Fibroblast of lung (primary cell): ENCODE data around the gene SPC25.

Source experiments
- EZH2 ChIP-seq: IDR thresholded peaks from 2 replicates; pipeline ENCODE4 v1.5.1; 2012; ENCODE audit warnings: low read length, control low read depth, mild to moderate bottlenecking; ENCODE audit errors: missing control alignments
- TF ChIP-seq, protein P1 (sequence below), 2 donors: IDR thresholded peaks in 1 of 2; conservative IDR thresholded peaks in 1 of 2; 1 replicate in 1 of 2; 2 replicates in 1 of 2; pipeline ENCODE4 v1.5.1; 2011 to 2012; ENCODE audit warnings: low read length in 2 of 2, control low read depth in 1 of 2, inconsistent platforms in 1 of 2, low read depth in 1 of 2, mild to moderate bottlenecking in 1 of 2

GRCh38 chr2:168889635-168890005, 610 bp downstream of the SPC25 start:
- TF ChIP-seq, protein P1, sequence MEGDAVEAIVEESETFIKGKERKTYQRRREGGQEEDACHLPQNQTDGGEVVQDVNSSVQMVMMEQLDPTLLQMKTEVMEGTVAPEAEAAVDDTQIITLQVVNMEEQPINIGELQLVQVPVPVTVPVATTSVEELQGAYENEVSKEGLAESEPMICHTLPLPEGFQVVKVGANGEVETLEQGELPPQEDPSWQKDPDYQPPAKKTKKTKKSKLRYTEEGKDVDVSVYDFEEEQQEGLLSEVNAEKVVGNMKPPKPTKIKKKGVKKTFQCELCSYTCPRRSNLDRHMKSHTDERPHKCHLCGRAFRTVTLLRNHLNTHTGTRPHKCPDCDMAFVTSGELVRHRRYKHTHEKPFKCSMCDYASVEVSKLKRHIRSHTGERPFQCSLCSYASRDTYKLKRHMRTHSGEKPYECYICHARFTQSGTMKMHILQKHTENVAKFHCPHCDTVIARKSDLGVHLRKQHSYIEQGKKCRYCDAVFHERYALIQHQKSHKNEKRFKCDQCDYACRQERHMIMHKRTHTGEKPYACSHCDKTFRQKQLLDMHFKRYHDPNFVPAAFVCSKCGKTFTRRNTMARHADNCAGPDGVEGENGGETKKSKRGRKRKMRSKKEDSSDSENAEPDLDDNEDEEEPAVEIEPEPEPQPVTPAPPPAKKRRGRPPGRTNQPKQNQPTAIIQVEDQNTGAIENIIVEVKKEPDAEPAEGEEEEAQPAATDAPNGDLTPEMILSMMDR (conservative IDR thresholded peaks at IDR 0.05 in 1 of 2, IDR thresholded peaks at IDR 0.05 in 1 of 2; ENCODE audit: low read depth in 1 of 2, low read length in 2 of 2) = no peak
- no peak for TF ChIP-seq EZH2
